Measurements from ENCODE around the gene NDUFS3. TPM values are rescaled to one million over a fixed set of nuclear protein-coding genes. Genes with fewer than 3 reads are reported as not detected.

Gene NDUFS3
- total and polyA plus RNA-seq, 2 of the 13 experiments (the other 11 are each of a cell fraction or from before 2014, with no cell fraction given): 151 to 184 TPM

- Histone ChIP-seq H3K27me3 (ENCODE audit: control insufficient read depth in 1 of 2, insufficient read depth in 2 of 2, low read length in 2 of 2) (no peaks in the 10 kb centered on the region), H3K9ac (ENCODE audit: insufficient read depth, low read depth, low read length) (no peak overlapping the region), H3K9me3 (ENCODE audit: low read length) (no peaks in the 10 kb centered on the region), H2AFZ (ENCODE audit: low read length) (no peak overlapping the region), H3K4me1 (ENCODE audit: insufficient read depth, low read length) (peaks cover 56% of the 10 kb centered on the region), H3K79me2 (ENCODE audit: insufficient read depth, low read length) (peaks cover 94% of the 10 kb centered on the region), H3K4me2 (ENCODE audit: low read depth, low read length) (no peak overlapping the region), H3K36me3 (replicated peaks in 1 of 2; ENCODE audit: control insufficient read depth in 1 of 2, insufficient read depth in 2 of 2, low read length in 2 of 2) (peaks cover 2% of the 10 kb centered on the region in 2 experiments; a peak in 1 of 5 replicates), H4K20me1 (ENCODE audit: insufficient read depth, low read length) (peaks cover 51% of the 10 kb centered on the region), H3K4me3 (replicated peaks in 1 of 3; ENCODE audit: insufficient read depth in 1 of 3, low read depth in 2 of 3, low read length in 3 of 3) (no peak overlapping the region), H3K27ac (ENCODE audit: extremely low read length, insufficient read depth, low read length) (no peak overlapping the region)
- ChIA-PET CTCF (ENCODE audit: low intra/inter-chr PET ratio, low total read pairs) (no interaction called here), POLR2A (no interaction called here)
- ATAC-seq (no peak), FAIRE-seq (no peak), DNase-seq (ENCODE audit: low spot score) (no peak)
- TF ChIP-seq DRAP1 (CRISPR knock-in tag; IDR thresholded peaks at IDR 0.05) (no peak), ZNF3 (CRISPR knock-in tag; IDR thresholded peaks at IDR 0.05) (no peak), ELF4 (CRISPR knock-in tag; IDR thresholded peaks at IDR 0.05; ENCODE audit: borderline replicate concordance) (no peak), RCOR2 (CRISPR knock-in tag; IDR thresholded peaks at IDR 0.05) (no peak), ZNF784 (CRISPR knock-in tag; IDR thresholded peaks at IDR 0.05; ENCODE audit: borderline replicate concordance) (no peak), KMT2B (CRISPR knock-in tag; IDR thresholded peaks at IDR 0.05) (no peak), ZBTB21 (CRISPR knock-in tag; IDR thresholded peaks at IDR 0.05) (no peak), ZNF292 (CRISPR knock-in tag; IDR thresholded peaks at IDR 0.05; ENCODE audit: borderline replicate concordance, low read depth) (no peak), PRMT3 (CRISPR knock-in tag; IDR thresholded peaks at IDR 0.05; ENCODE audit: borderline replicate concordance, low read depth) (no peak), MTA3 (CRISPR knock-in tag; IDR thresholded peaks at IDR 0.05) (no peak), PHF8 (CRISPR knock-in tag; IDR thresholded peaks at IDR 0.05) (no peak), ELK4 (CRISPR knock-in tag; IDR thresholded peaks at IDR 0.05; ENCODE audit: borderline replicate concordance) (no peak), NFRKB (IDR thresholded peaks at IDR 0.05) (no peak), MED8 (CRISPR knock-in tag; IDR thresholded peaks at IDR 0.05; ENCODE audit: insufficient replicate concordance) (no peak), DDIT3 (CRISPR knock-in tag; IDR thresholded peaks at IDR 0.05) (no peak), ZNF256 (CRISPR knock-in tag; conservative IDR thresholded peaks at IDR 0.05) (no peak)
- in situ Hi-C loops (cut with HindIII; ENCODE audit: extremely low pct_ligation_motif_present, low pct_unique_long_range_greater_than_20kb): no loop called here
- intact Hi-C loops (cut with micrococcal nuclease; ENCODE audit: unreplicated experiment): no loop called here
- over 99% methylated on average over 3 of the region's 3 CpGs for WGBS (ENCODE audit: low lambda C conversion rate)
- no TSS peak for BruUV-seq (replicated peaks)
Measured at GRCh38 chr11:47531666-47532065, 47.2 kb upstream of the NDUFS3 start.

All from HepG2 (cell line).